HG03175 (cell line): Measurements from ENCODE around the gene RTN4IP1.

Experiments
- ATAC-seq: cut with Tn5 transposase; IDR thresholded peaks from one replicate; pipeline ENCODE4 v1.9.1; 2021; ENCODE audit warnings: mild to moderate bottlenecking, moderate library complexity; ENCODE audit not compliant: unreplicated experiment

The RTN4IP1 gene

GRCh38 chr6:106525107-106525881 lies 104.0 kb downstream of the RTN4IP1 start:
- peak; percentile 44 for ATAC-seq

- ATAC-seq, result no peak
Measured at GRCh38 chr6:106522562-106523250, 106.6 kb downstream of the RTN4IP1 start.
